IMR-90 (cell line): Measurements from ENCODE around the gene MSL3B.

Experiments used
- ATAC-seq: fragments of 200-7000 bp; cut with Tn5 transposase; 2 replicates; pipeline ENCODE4 v1.9.1; 2020; ENCODE audit warnings: low read depth, mild to moderate bottlenecking, moderate library complexity
- BruUV-seq: library from RNA; stranded (reverse); fragments of 400-500 nt; replicated peaks from 2 replicates; lab custom pipeline; 2021; lab: Mats Ljungman, UMichigan
- CTCF ChIA-PET: fragments of 300-600 bp; formaldehyde crosslinking; extraction: SDS; loops from one replicate; lab custom pipeline; 2021; ENCODE audit warnings: antibody characterized with exemption; lab: Yijun Ruan, JAX
- POLR2A ChIA-PET: fragments of 300-600 bp; sonication (Branson Sonifier 250); formaldehyde crosslinking; loops from one replicate; lab custom pipeline; 2022; ENCODE audit warnings: antibody characterized with exemption; ENCODE audit not compliant: unreplicated experiment; lab: Charles Lee
- DNase-seq: peaks from one replicate; pipeline ENCODE4 v3.0.0; 2013
- H2AFZ ChIP-seq: replicated peaks from 2 replicates; pipeline ENCODE3; 2013; ENCODE audit warnings: low read length, mild to moderate bottlenecking; ENCODE audit not compliant: poor library complexity
- H2AK5ac ChIP-seq: 2 replicates; pipeline ENCODE4 v1.6.1; 2013; ENCODE audit warnings: low read depth, low read length, inconsistent platforms
- H2AK9ac ChIP-seq: replicated peaks from 2 replicates; pipeline ENCODE3; 2013; ENCODE audit warnings: mild to moderate bottlenecking, low read depth, low read length, moderate library complexity; ENCODE audit not compliant: poor library complexity
- H2BK120ac ChIP-seq: 2 replicates; pipeline ENCODE4 v1.6.1; 2013; ENCODE audit warnings: low read depth, low read length, inconsistent platforms
- H2BK15ac ChIP-seq: 3 replicates; pipeline ENCODE4 v1.6.1; 2013; ENCODE audit warnings: low read depth, low read length, inconsistent platforms
- H2BK20ac ChIP-seq: 2 replicates; pipeline ENCODE4 v1.6.1; 2013; ENCODE audit warnings: low read depth, mild to moderate bottlenecking, inconsistent platforms, low read length, moderate library complexity
- H2BK5ac ChIP-seq: 2 replicates; pipeline ENCODE4 v1.6.1; 2013; ENCODE audit warnings: mild to moderate bottlenecking, low read depth, low read length, inconsistent platforms; ENCODE audit not compliant: poor library complexity, severe bottlenecking
- H3K14ac ChIP-seq: replicated peaks from 2 replicates; pipeline ENCODE4 v1.6.1; 2013; ENCODE audit warnings: low read depth, low read length, inconsistent platforms
- H3K18ac ChIP-seq: 2 replicates; pipeline ENCODE4 v1.6.1; 2013; ENCODE audit warnings: low read depth, low read length, control low read depth
- H3K23ac ChIP-seq: 2 replicates; pipeline ENCODE4 v1.6.1; 2013; ENCODE audit warnings: low read depth, low read length, inconsistent platforms
- H3K27ac ChIP-seq: 2 replicates; pipeline ENCODE4 v1.5.1; 2013; ENCODE audit warnings: mild to moderate bottlenecking, control low read depth, low read length; ENCODE audit not compliant: insufficient read depth
- H3K27me3 ChIP-seq: 2 replicates; pipeline ENCODE4 v1.6.1; 2013; ENCODE audit warnings: low read length; ENCODE audit not compliant: control insufficient read depth, insufficient read depth
- H3K36me3 ChIP-seq: 2 replicates; pipeline ENCODE4 v1.6.1; 2013; ENCODE audit warnings: low read length, mixed read lengths; ENCODE audit not compliant: control insufficient read depth, insufficient read depth
- H3K4ac ChIP-seq: 2 replicates; pipeline ENCODE4 v1.6.1; 2013; ENCODE audit warnings: low read depth, low read length, inconsistent platforms
- H3K4me1 ChIP-seq: 2 replicates; pipeline ENCODE4 v1.6.1; 2013; ENCODE audit warnings: low read length, mixed read lengths; ENCODE audit not compliant: control insufficient read depth, insufficient read depth
- H3K4me2 ChIP-seq: 2 replicates; pipeline ENCODE4 v1.6.1; 2013; ENCODE audit warnings: low read depth, mild to moderate bottlenecking, control low read depth, low read length, moderate library complexity
- H3K4me3 ChIP-seq: 2 replicates; pipeline ENCODE4 v1.5.1; 2013; ENCODE audit warnings: low read depth, mild to moderate bottlenecking, control low read depth, low read length, moderate library complexity; ENCODE audit not compliant: insufficient read depth
- H3K56ac ChIP-seq: 2 replicates; pipeline ENCODE4 v1.6.1; 2013; ENCODE audit warnings: low read length, inconsistent platforms; ENCODE audit not compliant: insufficient read depth; ENCODE audit errors: extremely low read depth
- H3K79me1 ChIP-seq, 2 experiments: 2 replicates each; pipeline ENCODE4 v1.6.1; 2013; ENCODE audit warnings: low read length in 2 of 2, inconsistent platforms in 1 of 2, low read depth in 1 of 2
- H3K9ac ChIP-seq: 2 replicates; pipeline ENCODE4 v1.6.1; 2013; ENCODE audit warnings: low read depth, low read length, control low read depth
- H3K9me1 ChIP-seq: 2 replicates; pipeline ENCODE4 v1.6.1; 2013; ENCODE audit warnings: low read length, inconsistent platforms; ENCODE audit not compliant: insufficient read depth
- H3K9me3 ChIP-seq: 2 replicates; pipeline ENCODE4 v1.6.1; 2013; ENCODE audit warnings: low read length; ENCODE audit not compliant: control insufficient read depth, insufficient read depth
- H4K20me1 ChIP-seq: 2 replicates; pipeline ENCODE4 v1.6.1; 2013; ENCODE audit warnings: low read length, inconsistent platforms; ENCODE audit not compliant: insufficient read depth
- H4K5ac ChIP-seq: 2 replicates; pipeline ENCODE4 v1.6.1; 2013; ENCODE audit warnings: mild to moderate bottlenecking, low read depth, low read length, control low read depth
- H4K8ac ChIP-seq, 2 experiments: 2 replicates each; pipeline ENCODE4 v1.6.1; 2013; ENCODE audit warnings: low read depth in 2 of 2, low read length in 2 of 2, control low read depth in 1 of 2, inconsistent platforms in 1 of 2
- H4K91ac ChIP-seq: 2 replicates; pipeline ENCODE4 v1.6.1; 2013; ENCODE audit warnings: low read depth, low read length, inconsistent platforms; ENCODE audit not compliant: insufficient read depth
- MXI1 ChIP-seq: IDR thresholded peaks from 2 replicates; pipeline ENCODE4 v1.6.1; 2012; ENCODE audit warnings: low read depth, mild to moderate bottlenecking, low read length, moderate library complexity, borderline replicate concordance
- POLR2A ChIP-seq: IDR thresholded peaks from 2 replicates; pipeline ENCODE4 v1.6.1; 2012; ENCODE audit warnings: mild to moderate bottlenecking, low read depth, low read length
- WGBS, 2 experiments: methylation state at CpG; one replicate each; pipeline versions ENCODE4 v1.1.5 to v1.1.7; 2013; ENCODE audit warnings: missing lambda C conversion rate in 2 of 2; ENCODE audit not compliant: insufficient read length in 1 of 2; ENCODE audit errors: extremely low coverage in 2 of 2; 5-methylcytosine and 5-hydroxymethylcytosine counted together
- dilution Hi-C: fragments of 300-500 bp; cut with HindIII; formaldehyde crosslinking; loops from one replicate; pipeline ENCODE4 v1.14.3; 2018; ENCODE audit warnings: low sequenced_read_pairs; ENCODE audit not compliant: unreplicated experiment
- in situ Hi-C: fragments of 300-500 bp; cut with MboI; formaldehyde crosslinking; loops from 3 replicates; pipeline ENCODE4 v1.14.3; 2019; ENCODE audit warnings: low sequenced_read_pairs, inconsistent platforms, mixed read lengths
- intact Hi-C: fragments of 100-400 bp; cut with micrococcal nuclease; formaldehyde crosslinking; loops from 2 replicates; pipeline ENCODE4 v1.10.0; 2022

The MSL3B gene

GRCh38 chr2:233831861-233832260 is 36.3 kb downstream of the MSL3B start:
- no peak overlapping the region for H2BK5ac ChIP-seq
- no peak overlapping the region for H3K56ac ChIP-seq
- intact Hi-C loops (loop anchor here (1.0 kb wide), 1 partner anchor 383 kb away; no protein-coding TSS in a partner anchor), dilution Hi-C loops (no loop called here), in situ Hi-C loops (loop anchor here (25.0 kb wide), 1 partner anchor 370 kb away; no protein-coding TSS in a partner anchor)
- H3K27ac ChIP-seq, result no peak overlapping the region
- H2AFZ ChIP-seq, result no peak overlapping the region
- no peak overlapping the region for H4K91ac ChIP-seq
- no peak overlapping the region for H2BK15ac ChIP-seq
- ChIA-PET POLR2A (no interaction called here), CTCF (no interaction called here)
- no peak overlapping the region for H4K5ac ChIP-seq
- WGBS, 2 experiments, result 95% methylated on average over 4 of the region's 6 CpGs; no CpG with 5 or more reads in 1 of the 2 experiments
- H2BK120ac ChIP-seq, result no peak overlapping the region
- H4K8ac ChIP-seq, result 0 out of 4 replicates have a peak overlapping the region, but pooled peaks of 1 of the 2 experiments have one; percentile 6
- no peak overlapping the region for H3K23ac ChIP-seq
- no peak for ATAC-seq
- no peak overlapping the region for H3K4me2 ChIP-seq
- TF ChIP-seq MXI1, result no peak
- TF ChIP-seq POLR2A, result no peak
- H3K14ac ChIP-seq, result no peak overlapping the region
- peaks cover 14 to 32% of the 10 kb centered on the region in 2 experiments for H3K79me1 ChIP-seq
- no peak overlapping the region for H2BK20ac ChIP-seq
- H3K36me3 ChIP-seq, result no peaks in the 10 kb centered on the region; the same call in 1 of the 2 replicates
- no peak overlapping the region for H3K18ac ChIP-seq
- no peak overlapping the region for H3K4ac ChIP-seq
- no peaks in the 10 kb centered on the region for H4K20me1 ChIP-seq
- H3K9me3 ChIP-seq, result no peaks in the 10 kb centered on the region
- no peak for DNase-seq
- peak overlapping the region; percentile 23; the same call in 1 of the 2 replicates for H2AK5ac ChIP-seq
- no TSS peak for BruUV-seq
- H3K9me1 ChIP-seq, result no peaks in the 10 kb centered on the region
- H2AK9ac ChIP-seq, result no peak overlapping the region
- H3K9ac ChIP-seq, result no peak overlapping the region
- peaks cover 3% of the 10 kb centered on the region for H3K4me1 ChIP-seq
- H3K27me3 ChIP-seq, result no peaks in the 10 kb centered on the region
- H3K4me3 ChIP-seq, result no peak overlapping the region
